ENCODE data around the gene MEIS1. TPM values are rescaled to one million over a fixed set of nuclear protein-coding genes. Genes with fewer than 3 reads are reported as not detected.

MEIS1 gene
- total RNA-seq, 1 donor from 2014 or later = 107 TPM

GRCh38 chr2:66437691-66438497 is 3.0 kb downstream of the MEIS1 start:
- Mint-ChIP-seq H3K4me1 (peaks cover 45% of the 10 kb centered on the region), H3K9me3 (no peaks in the 10 kb centered on the region), H3K27ac (ENCODE audit: unreplicated experiment) (peak overlapping the region; percentile 98), H3K27me3 (ENCODE audit: low read depth) (peaks cover 90% of the 10 kb centered on the region), H3K36me3 (ENCODE audit: low read depth) (peaks cover 28% of the 10 kb centered on the region), H3K4me3 (peak overlapping the region; percentile 96)
- no peak for TF ChIP-seq CTCF (conservative IDR thresholded peaks at IDR 0.05)
- DNase-seq (ENCODE audit: low read depth, low spot score) = no peak

GRCh38 chr2:66438498-66438833 is 3.5 kb downstream of the MEIS1 start:
- H3K27me3 Mint-ChIP-seq (ENCODE audit: low read depth) = peaks cover 90% of the 10 kb centered on the region
- H3K4me1 Mint-ChIP-seq = peaks cover 48% of the 10 kb centered on the region
- DNase-seq (ENCODE audit: low read depth, low spot score) = no peak
- peak overlapping the region; percentile 98 for H3K27ac Mint-ChIP-seq (ENCODE audit: unreplicated experiment)
- H3K9me3 Mint-ChIP-seq = no peaks in the 10 kb centered on the region
- peak overlapping the region; percentile 96 for H3K4me3 Mint-ChIP-seq
- H3K36me3 Mint-ChIP-seq (ENCODE audit: low read depth) = peaks cover 28% of the 10 kb centered on the region
- TF ChIP-seq CTCF (conservative IDR thresholded peaks at IDR 0.05) = no peak

- Mint-ChIP-seq H3K27ac (ENCODE audit: unreplicated experiment) (peak overlapping the region; percentile 97), H3K27me3 (ENCODE audit: low read depth) (peaks cover 96% of the 10 kb centered on the region), H3K36me3 (ENCODE audit: low read depth) (peaks cover 34% of the 10 kb centered on the region), H3K4me1 (peaks cover 55% of the 10 kb centered on the region), H3K9me3 (no peaks in the 10 kb centered on the region), H3K4me3 (peak overlapping the region; percentile 96)
- no peak for TF ChIP-seq CTCF (conservative IDR thresholded peaks at IDR 0.05)
- no peak for DNase-seq (ENCODE audit: low read depth, low spot score)
Measured at GRCh38 chr2:66438891-66439811, 4.2 kb downstream of the MEIS1 start.

- no peak for TF ChIP-seq CTCF (conservative IDR thresholded peaks at IDR 0.05)
- Mint-ChIP-seq H3K36me3 (ENCODE audit: low read depth) (peaks cover 34% of the 10 kb centered on the region), H3K27me3 (ENCODE audit: low read depth) (peaks cover 99% of the 10 kb centered on the region), H3K27ac (ENCODE audit: unreplicated experiment) (peak overlapping the region; percentile 97), H3K4me3 (peak overlapping the region; percentile 96), H3K4me1 (peaks cover 57% of the 10 kb centered on the region), H3K9me3 (no peaks in the 10 kb centered on the region)
- no peak for DNase-seq (ENCODE audit: low read depth, low spot score)
Measured at GRCh38 chr2:66439812-66440542, 5.1 kb downstream of the MEIS1 start.

Measured in neural crest cell (in vitro differentiated cells).